Activated T-helper 1 cell treated with Interleukin-2 at 50 U/mL for 16 hours (primary cell): ENCODE results near the gene PSMD4.

ENCODE experiments used
- DNase-seq: peaks from one replicate; pipeline ENCODE4 v3.0.0-alpha.2; 2020; ENCODE audit warnings: low read depth

The PSMD4 gene

GRCh38 chr1:151309811-151310323, 55.3 kb downstream of the PSMD4 start:
- no peak for DNase-seq

GRCh38 chr1:151311011-151311410, 56.5 kb downstream of the PSMD4 start:
- no peak for DNase-seq

- DNase-seq = peak; percentile 55
Measured at GRCh38 chr1:151311589-151312331, 57.2 kb downstream of the PSMD4 start.

- DNase-seq = no peak
Measured at GRCh38 chr1:151312411-151312810, 57.9 kb downstream of the PSMD4 start.

- no peak for DNase-seq
Measured at GRCh38 chr1:151312826-151313225, 58.3 kb downstream of the PSMD4 start.

- DNase-seq = no peak
Measured at GRCh38 chr1:151313501-151313900, 59.0 kb downstream of the PSMD4 start.

- no peak for DNase-seq
Measured at GRCh38 chr1:151314137-151314875, 59.8 kb downstream of the PSMD4 start.

GRCh38 chr1:151315565-151316235, 61.2 kb downstream of the PSMD4 start:
- DNase-seq = no peak
